PC-3 (cell line): ENCODE results near the gene PODNL1.

ENCODE experiments used
- CTCF ChIP-seq: fragments of 300-600 bp; sonication (generic); conservative IDR thresholded peaks from 2 replicates; pipeline ENCODE4 v1.5.1; 2017; ENCODE audit warnings: antibody characterized with exemption, low read depth, mild to moderate bottlenecking, low read length
- EZH2 ChIP-seq: fragments of 300-600 bp; sonication (generic); IDR thresholded peaks from one replicate; pipeline ENCODE4 v1.6.1; 2017; ENCODE audit warnings: antibody characterized with exemption, mild to moderate bottlenecking, low read length; ENCODE audit not compliant: unreplicated experiment

GRCh38 chr19:13957051-13957450 lies 18.8 kb upstream of the PODNL1 start:
- TF ChIP-seq CTCF: no peak
- TF ChIP-seq EZH2: no peak
